Suprapubic skin (tissue), 3 donors: Measurements from ENCODE around the gene TEAD1.

ENCODE experiments used
- POLR2A ChIP-seq, 2 donors: fragments of 450-650 bp; IDR thresholded peaks; one replicate each; pipeline ENCODE4 v1.6.1; 2017; ENCODE audit warnings: antibody characterized with exemption in 2 of 2, mild to moderate bottlenecking in 2 of 2, moderate library complexity in 2 of 2
- TF ChIP-seq, protein P1 (sequence below), 2 donors: fragments of 200-600 bp in 1 of 2; fragments of 450-650 bp in 1 of 2; sonication (generic) in 1 of 2; IDR thresholded peaks; one replicate each; pipeline ENCODE4 v1.5.1; 2016 to 2019; ENCODE audit warnings: antibody characterized with exemption in 2 of 2, mild to moderate bottlenecking in 1 of 2, moderate library complexity in 1 of 2

DNA sequence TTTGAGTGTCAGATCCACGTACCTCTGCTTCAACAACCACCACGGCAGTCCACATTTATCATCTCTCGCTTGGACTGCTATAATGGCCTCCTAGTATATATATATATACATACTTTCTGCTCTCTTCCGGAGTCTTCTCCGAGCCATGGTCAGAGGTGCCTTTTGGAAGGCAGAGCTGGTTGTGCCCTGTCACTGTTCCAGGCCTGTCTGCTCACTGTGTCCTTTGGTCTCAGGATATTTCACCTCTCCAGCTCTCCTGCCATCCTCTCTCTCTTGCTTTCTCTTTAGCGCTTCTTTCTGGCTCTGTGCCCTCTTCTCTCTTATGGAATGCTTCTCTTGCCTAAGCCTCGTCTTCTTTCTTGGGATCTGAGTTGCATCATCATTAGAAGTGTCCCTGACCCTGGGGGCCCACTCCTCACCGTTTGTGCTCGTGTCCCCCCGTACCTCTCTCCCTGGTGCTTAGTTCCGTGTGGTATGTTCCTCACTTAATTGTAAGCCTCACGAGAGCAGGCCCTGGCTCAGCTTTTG, 248.8 kb downstream of the TEAD1 start:
- TF ChIP-seq, protein P1, sequence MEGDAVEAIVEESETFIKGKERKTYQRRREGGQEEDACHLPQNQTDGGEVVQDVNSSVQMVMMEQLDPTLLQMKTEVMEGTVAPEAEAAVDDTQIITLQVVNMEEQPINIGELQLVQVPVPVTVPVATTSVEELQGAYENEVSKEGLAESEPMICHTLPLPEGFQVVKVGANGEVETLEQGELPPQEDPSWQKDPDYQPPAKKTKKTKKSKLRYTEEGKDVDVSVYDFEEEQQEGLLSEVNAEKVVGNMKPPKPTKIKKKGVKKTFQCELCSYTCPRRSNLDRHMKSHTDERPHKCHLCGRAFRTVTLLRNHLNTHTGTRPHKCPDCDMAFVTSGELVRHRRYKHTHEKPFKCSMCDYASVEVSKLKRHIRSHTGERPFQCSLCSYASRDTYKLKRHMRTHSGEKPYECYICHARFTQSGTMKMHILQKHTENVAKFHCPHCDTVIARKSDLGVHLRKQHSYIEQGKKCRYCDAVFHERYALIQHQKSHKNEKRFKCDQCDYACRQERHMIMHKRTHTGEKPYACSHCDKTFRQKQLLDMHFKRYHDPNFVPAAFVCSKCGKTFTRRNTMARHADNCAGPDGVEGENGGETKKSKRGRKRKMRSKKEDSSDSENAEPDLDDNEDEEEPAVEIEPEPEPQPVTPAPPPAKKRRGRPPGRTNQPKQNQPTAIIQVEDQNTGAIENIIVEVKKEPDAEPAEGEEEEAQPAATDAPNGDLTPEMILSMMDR (IDR thresholded peaks at IDR 0.05) = no peak
- TF ChIP-seq POLR2A (IDR thresholded peaks at IDR 0.05) = no peak
